NCI-H446 treated with DMSO at 0.1 percent for 48 hours (cell line): Measurements from ENCODE around the gene MRNIP.

Source experiments
- DNase-seq: peaks from one replicate; lab custom pipeline; 2025; lab: John Stamatoyannopoulos, UW

Gene MRNIP, protein sequence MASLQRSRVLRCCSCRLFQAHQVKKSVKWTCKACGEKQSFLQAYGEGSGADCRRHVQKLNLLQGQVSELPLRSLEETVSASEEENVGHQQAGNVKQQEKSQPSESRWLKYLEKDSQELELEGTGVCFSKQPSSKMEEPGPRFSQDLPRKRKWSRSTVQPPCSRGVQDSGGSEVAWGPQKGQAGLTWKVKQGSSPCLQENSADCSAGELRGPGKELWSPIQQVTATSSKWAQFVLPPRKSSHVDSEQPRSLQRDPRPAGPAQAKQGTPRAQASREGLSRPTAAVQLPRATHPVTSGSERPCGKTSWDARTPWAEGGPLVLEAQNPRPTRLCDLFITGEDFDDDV

GRCh38 chr5:179858586-179859427 lies at the start of gene MRNIP:
MRNIP (minus strand) TSS chr5:179858817; CDS start chr5:179858796, 21 bp downstream.
- peak; percentile 81 for DNase-seq

DNA sequence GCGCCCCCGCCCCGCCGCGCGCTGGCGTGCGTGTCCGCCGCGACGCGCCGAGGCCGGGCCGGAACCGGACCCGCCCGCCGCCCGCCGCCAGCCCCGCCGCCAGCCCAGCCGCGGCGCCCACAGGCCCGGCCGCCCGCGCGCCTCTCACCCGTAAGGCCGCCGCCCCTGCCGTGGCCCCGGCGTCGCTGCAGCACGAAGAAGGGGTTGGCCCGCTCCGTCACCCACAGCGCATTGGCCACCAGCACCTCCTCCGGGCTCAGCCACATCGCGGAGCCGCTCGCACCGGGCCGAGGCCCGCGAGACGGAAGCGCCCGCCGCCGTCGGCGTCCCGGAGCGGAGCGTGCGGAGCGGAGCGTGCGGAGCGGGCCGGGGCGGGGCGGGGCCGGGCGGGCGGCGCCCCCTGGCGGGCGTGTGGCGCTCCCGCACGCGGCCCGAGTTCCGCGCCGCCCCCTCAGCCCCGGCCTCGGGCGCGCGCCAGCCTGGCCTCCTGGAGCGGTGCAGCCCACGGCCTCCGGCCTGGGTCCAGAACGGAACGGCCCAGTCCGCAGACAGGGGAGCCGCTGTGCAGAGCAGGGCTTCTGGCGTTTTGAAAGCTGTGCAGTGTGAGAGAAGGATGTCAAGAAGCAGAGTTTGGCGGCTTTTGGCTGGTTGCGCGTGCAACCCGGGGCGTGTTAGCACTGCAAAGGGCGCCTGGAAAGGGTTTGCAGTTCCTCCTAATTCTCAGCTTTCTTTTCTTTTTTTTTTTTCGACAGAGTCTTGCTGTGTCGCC lies 49.1 kb upstream of the MRNIP start, which contains the start of gene TBC1D9B:
TBC1D9B (minus strand) TSS at position 342 of the 769 bp plus-strand sequence; CDS start at position 266, 76 bp downstream.
- no peak for DNase-seq

DNA sequence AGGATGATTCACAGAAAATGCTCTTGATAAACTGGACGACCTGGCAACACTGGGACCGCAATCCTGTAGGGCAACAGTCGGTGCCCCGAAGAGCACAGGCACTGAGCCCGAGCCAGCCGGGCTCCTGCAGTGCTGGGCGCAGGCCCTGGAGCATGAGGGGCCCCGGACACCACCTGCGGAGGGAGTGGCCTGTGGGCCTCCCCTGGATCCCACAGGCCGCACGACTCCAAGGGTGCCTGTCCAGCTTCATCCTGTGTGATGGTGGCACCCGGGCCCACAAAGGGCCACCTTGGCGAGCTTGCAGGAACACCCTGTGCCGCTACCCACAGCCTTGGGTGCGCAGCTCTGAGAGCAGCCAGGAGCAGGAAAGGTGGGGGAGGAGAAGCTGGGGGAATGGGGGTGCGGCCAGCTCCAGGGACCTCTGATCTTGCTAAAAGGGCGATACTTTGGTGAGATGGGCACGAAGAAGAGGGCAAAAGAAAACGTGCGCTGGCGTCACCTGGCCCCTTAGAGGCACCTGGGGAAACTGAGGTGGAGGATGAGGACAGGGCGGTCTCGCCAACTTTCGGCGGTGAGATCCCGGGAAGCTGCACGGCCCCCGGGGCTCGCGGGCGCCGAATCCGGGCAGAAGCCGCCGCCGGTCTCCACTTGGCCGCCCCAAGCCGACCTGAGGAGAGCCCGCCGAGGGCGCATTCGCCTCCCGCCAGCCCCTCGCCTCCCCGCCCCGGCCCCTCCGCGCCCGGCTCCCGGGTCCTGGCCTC lies 48.4 kb upstream of the MRNIP start:
- DNase-seq = no peak

GRCh38 chr5:179906294-179906794 lies 47.7 kb upstream of the MRNIP start:
- DNase-seq = no peak

DNA sequence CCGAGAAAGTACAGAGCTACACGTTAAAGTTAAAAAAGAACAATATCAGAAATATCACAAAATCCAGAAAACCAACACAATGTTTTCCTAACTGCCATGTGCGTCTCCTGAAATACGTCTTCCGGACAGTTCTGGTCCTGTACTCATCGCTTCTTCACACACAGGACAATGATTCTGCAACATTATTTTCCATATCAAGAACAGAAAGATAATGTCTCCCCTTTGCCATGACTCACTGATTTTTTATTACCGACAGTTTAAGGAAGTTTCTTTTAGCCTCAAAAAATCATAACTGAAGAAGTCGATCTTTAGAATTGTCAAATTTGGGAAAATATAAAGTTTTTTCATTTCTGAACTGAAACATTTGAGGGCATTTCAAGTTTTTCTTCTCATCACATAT lies 46.5 kb upstream of the MRNIP start:
- no peak for DNase-seq

DNA sequence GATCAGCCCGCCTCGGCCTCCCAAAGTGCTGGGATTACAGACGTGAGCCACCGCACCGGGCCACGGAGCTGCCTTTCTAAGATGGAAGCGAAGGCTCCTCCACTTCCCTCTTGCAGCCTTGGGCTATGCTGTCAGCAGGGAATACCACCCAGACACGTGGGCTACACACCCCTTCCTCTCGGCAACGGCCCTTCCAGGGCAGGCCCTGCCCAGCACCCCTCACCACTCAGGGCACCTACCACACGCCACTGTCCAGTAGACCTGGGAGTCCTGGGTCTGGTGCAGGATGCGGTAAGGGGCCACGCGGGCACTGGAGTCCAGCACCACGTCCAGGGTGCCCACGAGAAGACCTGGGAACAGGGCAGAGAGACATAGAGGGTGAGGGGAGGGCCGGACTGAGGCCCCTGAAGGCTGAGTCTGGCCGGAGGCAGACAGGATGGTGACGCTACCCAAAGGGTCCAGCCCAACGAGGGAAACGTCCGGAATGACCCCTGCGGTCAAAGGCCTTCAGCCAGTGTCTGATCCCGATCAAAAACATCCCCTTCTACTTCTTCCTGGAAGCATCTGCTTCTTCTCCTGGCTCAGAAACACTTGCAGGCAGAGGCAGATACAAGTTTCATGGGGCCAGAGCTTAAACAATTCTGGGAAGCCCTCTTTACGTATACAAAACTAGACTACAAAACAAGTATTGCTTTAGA lies 46.0 kb upstream of the MRNIP start:
- no peak for DNase-seq

GRCh38 chr5:179902763-179903158 lies 44.1 kb upstream of the MRNIP start:
- no peak for DNase-seq

GRCh38 chr5:179901915-179902762 lies 43.5 kb upstream of the MRNIP start:
- no peak for DNase-seq

- DNase-seq = no peak
These were observed 42.8 kb upstream of the MRNIP start for GRCh38 chr5:179901462-179901861.

GRCh38 chr5:179900711-179901110 lies 42.1 kb upstream of the MRNIP start:
- no peak for DNase-seq

- DNase-seq = no peak
These were observed 41.6 kb upstream of the MRNIP start for GRCh38 chr5:179900206-179900605.

DNA sequence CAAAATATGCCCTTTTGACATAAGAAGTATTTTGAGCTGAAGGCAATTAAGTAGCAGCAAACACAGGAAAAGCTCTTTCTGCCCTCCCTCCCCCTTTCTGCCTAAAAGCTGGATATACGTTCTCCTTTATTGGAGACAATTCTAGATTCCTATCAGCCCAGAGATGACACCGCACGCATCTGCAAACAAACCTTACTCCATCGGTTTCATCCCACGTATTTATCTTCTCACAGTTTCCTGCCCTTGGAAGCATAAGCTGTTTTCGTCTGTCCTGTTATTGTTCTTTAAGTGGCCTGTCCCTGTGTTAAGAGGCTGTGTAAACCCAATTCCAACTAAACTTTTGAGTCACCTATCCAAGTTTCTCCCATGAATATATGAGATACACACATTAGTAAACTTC lies 37.2 kb upstream of the MRNIP start:
- DNase-seq = no peak

DNA sequence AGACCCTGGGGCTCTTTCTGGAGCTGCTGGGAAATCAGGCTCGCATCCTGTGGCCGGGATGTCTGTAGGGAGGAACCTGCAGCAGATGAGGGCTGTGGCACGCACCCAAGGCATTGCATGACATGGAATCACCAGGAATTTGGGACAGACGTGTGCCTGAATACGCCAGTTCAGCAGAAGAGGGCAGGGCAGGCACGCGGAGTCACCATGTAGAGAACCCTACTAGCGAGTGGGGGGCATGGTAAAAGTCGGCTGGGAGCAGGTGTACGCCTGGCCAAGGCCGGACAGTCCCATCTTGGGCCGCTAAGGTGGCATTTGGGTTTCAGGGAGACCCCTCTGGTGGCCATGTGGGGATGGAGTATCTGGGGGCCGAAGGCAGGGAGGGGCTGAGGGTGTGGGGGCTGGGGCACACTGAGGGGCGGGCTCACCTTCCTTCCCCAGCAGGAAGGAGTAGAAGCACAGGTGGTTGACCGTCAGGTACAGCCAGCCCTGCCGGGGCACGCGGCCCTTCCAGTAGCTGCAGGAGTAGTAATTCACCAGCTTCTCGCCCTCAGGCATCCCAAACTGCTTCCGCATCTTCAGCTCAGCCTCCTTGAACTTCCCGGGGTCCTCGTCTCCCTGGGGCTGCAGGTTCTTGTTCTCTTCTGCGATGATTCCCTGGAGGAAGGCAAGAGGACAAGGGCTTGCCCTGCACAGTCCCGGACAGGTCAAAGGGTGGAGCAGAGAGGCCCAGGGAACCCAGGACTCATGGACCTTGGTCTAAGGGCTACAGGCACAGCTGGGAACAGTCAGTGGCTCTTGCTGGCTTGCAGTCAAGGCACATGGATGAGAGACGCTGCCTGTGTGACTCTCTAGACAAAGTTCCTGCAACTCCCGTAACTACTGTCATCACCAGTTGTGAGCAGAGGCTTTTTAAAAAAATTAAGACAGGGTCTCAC lies 35.6 kb upstream of the MRNIP start:
- DNase-seq = no peak

DNA sequence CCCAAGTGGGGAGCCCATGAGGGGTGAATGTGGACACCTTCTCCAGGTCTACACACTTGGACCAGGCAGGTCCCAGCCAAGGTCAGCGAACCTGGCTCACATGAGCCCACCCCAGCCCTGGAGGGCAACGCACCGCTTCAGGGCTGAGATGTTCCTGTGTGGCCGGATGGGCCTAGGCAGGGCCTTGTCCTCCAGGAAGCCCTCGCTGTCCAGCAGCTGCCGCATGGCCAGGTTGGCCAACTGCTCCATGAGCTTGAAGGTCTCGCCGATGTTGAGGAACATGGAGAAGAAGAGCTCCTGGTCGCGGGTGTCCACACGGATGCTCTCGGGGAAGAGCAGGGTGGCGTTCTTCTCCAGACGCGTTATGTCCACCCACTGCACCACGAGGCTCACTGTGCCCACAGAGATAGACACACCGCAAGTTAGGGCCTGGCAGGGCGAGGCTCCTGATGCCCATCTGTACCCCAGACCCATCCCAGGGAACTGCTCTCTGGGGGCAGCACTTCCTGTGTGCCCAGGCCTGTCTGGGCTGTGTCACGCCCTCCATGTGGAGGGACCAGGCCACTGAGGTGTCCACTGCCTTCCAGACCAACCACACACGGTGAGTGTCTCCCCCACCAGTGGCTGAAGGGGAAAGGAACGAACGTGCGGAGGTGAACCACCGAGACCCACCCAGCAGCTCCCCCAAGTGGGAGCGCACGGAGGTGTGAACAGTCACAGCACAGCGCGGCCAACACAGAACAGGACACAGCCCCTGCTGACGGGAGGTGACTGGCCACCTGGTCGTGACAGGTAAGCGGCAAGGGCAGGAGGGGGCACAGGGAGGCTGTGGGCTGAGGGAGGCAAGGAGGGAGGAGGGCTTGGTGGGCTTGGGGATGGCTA lies 34.7 kb upstream of the MRNIP start:
- DNase-seq = no peak

DNA sequence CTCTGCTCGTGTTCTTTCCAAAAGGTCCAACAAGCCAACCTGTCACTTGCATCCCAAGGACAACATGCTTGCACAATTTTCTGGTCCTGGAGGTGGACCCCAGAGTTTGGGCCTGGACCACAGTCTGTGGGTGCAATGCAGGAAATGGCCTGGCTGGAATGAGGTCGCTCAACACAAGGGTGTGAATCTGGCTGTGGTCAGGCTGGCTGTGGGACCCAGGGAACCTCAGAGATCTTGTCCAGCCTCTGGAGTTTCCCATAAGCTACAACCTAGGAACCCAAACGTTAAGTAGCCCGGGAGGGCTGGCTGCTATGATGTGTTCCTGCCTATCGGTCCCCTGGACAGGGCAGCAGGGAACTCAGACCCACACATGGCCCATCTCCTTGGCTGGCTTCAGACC lies 33.6 kb upstream of the MRNIP start:
- DNase-seq = no peak

GRCh38 chr5:179890751-179891682 lies 32.4 kb upstream of the MRNIP start:
- no peak for DNase-seq

DNA sequence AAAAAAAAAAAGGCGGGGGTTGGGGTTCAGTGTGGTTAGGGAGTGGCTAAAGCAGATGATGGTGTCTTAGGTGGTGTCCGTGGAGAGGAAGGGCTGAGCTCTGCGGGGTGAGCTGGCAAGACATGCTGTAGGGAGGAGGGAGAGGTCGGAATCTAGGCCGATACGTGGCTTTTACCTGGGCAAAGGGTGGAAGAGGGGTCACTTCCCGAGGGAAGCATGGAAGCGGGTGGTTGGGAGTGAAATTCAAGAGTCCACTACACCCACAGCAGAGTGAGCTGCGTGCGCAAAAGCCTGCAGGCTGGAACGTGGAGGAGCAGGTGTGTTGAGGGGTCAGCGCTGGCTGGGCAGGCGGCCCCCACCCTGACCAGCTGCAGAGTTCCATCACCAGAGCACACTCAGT lies 31.3 kb upstream of the MRNIP start:
- no peak for DNase-seq
